NT2/D1 (cell line): Measurements from ENCODE around the gene RIMBP2.

Experiments used
- DNase-seq: peaks from one replicate; pipeline ENCODE4 v3.0.0-alpha.2; 2011; ENCODE audit warnings: low read depth, low spot score
- H3K27me3 ChIP-seq: 2 replicates; pipeline ENCODE4 v1.6.0; 2011; ENCODE audit warnings: mild to moderate bottlenecking; ENCODE audit not compliant: insufficient read length, insufficient read depth
- H3K36me3 ChIP-seq: 2 replicates; pipeline ENCODE4 v1.6.1; 2011; ENCODE audit warnings: mild to moderate bottlenecking, low read length, mixed read lengths; ENCODE audit not compliant: insufficient read depth, insufficient read length
- H3K4me1 ChIP-seq: 2 replicates; pipeline ENCODE4 v1.5.1; 2011; ENCODE audit not compliant: insufficient read depth, insufficient read length
- H3K4me3 ChIP-seq: 2 replicates; pipeline ENCODE4 v1.5.1; 2011; ENCODE audit warnings: low read depth; ENCODE audit not compliant: insufficient read length
- H3K9ac ChIP-seq: 2 replicates; pipeline ENCODE4 v1.6.0; 2011; ENCODE audit warnings: low read depth; ENCODE audit not compliant: insufficient read length
- H3K9me3 ChIP-seq: 2 replicates; pipeline ENCODE4 v1.5.1; 2011; ENCODE audit warnings: mild to moderate bottlenecking, low read length; ENCODE audit not compliant: insufficient read depth
- SUZ12 ChIP-seq: IDR thresholded peaks from 2 replicates; pipeline ENCODE4 v1.6.1; 2011; ENCODE audit not compliant: insufficient read length, insufficient read depth; ENCODE audit errors: extremely low read depth
- YY1 ChIP-seq: IDR thresholded peaks from 2 replicates; pipeline ENCODE4 v1.6.1; 2011; ENCODE audit not compliant: insufficient read length, insufficient read depth
- ZNF274 ChIP-seq: IDR thresholded peaks from 2 replicates; pipeline ENCODE4 v1.6.1; 2011; ENCODE audit warnings: mild to moderate bottlenecking, low read depth, low read length

Gene RIMBP2

GRCh38 chr12:130498589-130499385 is 217.3 kb downstream of the RIMBP2 start:
- TF ChIP-seq SUZ12 (no peak), YY1 (no peak), ZNF274 (no peak)
- Histone ChIP-seq H3K4me1 (peaks cover 2% of the 10 kb centered on the region), H3K9ac (no peak overlapping the region), H3K4me3 (no peak overlapping the region), H3K36me3 (no peaks in the 10 kb centered on the region), H3K9me3 (no peaks in the 10 kb centered on the region), H3K27me3 (no peaks in the 10 kb centered on the region)
- DNase-seq: no peak

GRCh38 chr12:130497991-130498390 is 218.1 kb downstream of the RIMBP2 start:
- TF ChIP-seq SUZ12: no peak
- no peak for TF ChIP-seq YY1
- TF ChIP-seq ZNF274: no peak

GRCh38 chr12:130497321-130497720 is 218.8 kb downstream of the RIMBP2 start:
- Histone ChIP-seq H3K4me1 (peaks cover 2% of the 10 kb centered on the region), H3K36me3 (no peaks in the 10 kb centered on the region), H3K9ac (no peak overlapping the region), H3K4me3 (no peak overlapping the region), H3K9me3 (no peaks in the 10 kb centered on the region), H3K27me3 (no peaks in the 10 kb centered on the region)
- TF ChIP-seq SUZ12: no peak
- no peak for TF ChIP-seq ZNF274
- no peak for TF ChIP-seq YY1
- no peak for DNase-seq

More at GRCh38 chr12:130497991-130498390, 218.1 kb downstream of the RIMBP2 start:
- no peak for DNase-seq
- no peak overlapping the region for H3K9ac ChIP-seq
- no peak overlapping the region for H3K4me3 ChIP-seq
- H3K9me3 ChIP-seq: no peaks in the 10 kb centered on the region
- H3K4me1 ChIP-seq: peaks cover 2% of the 10 kb centered on the region
- no peaks in the 10 kb centered on the region for H3K27me3 ChIP-seq
- no peaks in the 10 kb centered on the region for H3K36me3 ChIP-seq

- TF ChIP-seq ZNF274: no peak
- no peak for TF ChIP-seq SUZ12
- no peak for TF ChIP-seq YY1
- DNase-seq: no peak
- Histone ChIP-seq H3K9me3 (no peaks in the 10 kb centered on the region), H3K27me3 (no peaks in the 10 kb centered on the region), H3K4me1 (peaks cover 2% of the 10 kb centered on the region), H3K9ac (no peak overlapping the region), H3K4me3 (no peak overlapping the region), H3K36me3 (no peaks in the 10 kb centered on the region)
These were observed 219.5 kb downstream of the RIMBP2 start for GRCh38 chr12:130496516-130497120.

- Histone ChIP-seq H3K4me1 (peaks cover 7% of the 10 kb centered on the region), H3K27me3 (no peaks in the 10 kb centered on the region), H3K9me3 (no peaks in the 10 kb centered on the region), H3K9ac (no peak overlapping the region), H3K4me3 (no peak overlapping the region), H3K36me3 (no peaks in the 10 kb centered on the region)
- no peak for DNase-seq
- TF ChIP-seq SUZ12 (no peak), YY1 (no peak), ZNF274 (no peak)
These were observed 220.9 kb downstream of the RIMBP2 start for GRCh38 chr12:130495156-130495555.

- no peaks in the 10 kb centered on the region for H3K9me3 ChIP-seq
- no peaks in the 10 kb centered on the region for H3K36me3 ChIP-seq
- no peak overlapping the region for H3K4me3 ChIP-seq
- no peak for DNase-seq
- H3K9ac ChIP-seq: no peak overlapping the region
- TF ChIP-seq SUZ12 (no peak), ZNF274 (no peak), YY1 (no peak)
- H3K4me1 ChIP-seq: peaks cover 7% of the 10 kb centered on the region
- no peaks in the 10 kb centered on the region for H3K27me3 ChIP-seq
These were observed 221.4 kb downstream of the RIMBP2 start for GRCh38 chr12:130494736-130495135.

GRCh38 chr12:130493951-130494350 is 222.1 kb downstream of the RIMBP2 start:
- Histone ChIP-seq H3K27me3 (no peaks in the 10 kb centered on the region), H3K36me3 (no peaks in the 10 kb centered on the region), H3K4me3 (no peak overlapping the region), H3K9ac (no peak overlapping the region), H3K4me1 (peaks cover 7% of the 10 kb centered on the region), H3K9me3 (no peaks in the 10 kb centered on the region)
- TF ChIP-seq SUZ12: no peak
- TF ChIP-seq YY1: no peak
- TF ChIP-seq ZNF274: no peak
- no peak for DNase-seq
